ENCODE results near the gene XRRA1. TPM values are rescaled to one million over a fixed set of nuclear protein-coding genes. Genes with fewer than 3 reads are reported as not detected.

Gene XRRA1
- 19.9 TPM for total RNA-seq

DNA sequence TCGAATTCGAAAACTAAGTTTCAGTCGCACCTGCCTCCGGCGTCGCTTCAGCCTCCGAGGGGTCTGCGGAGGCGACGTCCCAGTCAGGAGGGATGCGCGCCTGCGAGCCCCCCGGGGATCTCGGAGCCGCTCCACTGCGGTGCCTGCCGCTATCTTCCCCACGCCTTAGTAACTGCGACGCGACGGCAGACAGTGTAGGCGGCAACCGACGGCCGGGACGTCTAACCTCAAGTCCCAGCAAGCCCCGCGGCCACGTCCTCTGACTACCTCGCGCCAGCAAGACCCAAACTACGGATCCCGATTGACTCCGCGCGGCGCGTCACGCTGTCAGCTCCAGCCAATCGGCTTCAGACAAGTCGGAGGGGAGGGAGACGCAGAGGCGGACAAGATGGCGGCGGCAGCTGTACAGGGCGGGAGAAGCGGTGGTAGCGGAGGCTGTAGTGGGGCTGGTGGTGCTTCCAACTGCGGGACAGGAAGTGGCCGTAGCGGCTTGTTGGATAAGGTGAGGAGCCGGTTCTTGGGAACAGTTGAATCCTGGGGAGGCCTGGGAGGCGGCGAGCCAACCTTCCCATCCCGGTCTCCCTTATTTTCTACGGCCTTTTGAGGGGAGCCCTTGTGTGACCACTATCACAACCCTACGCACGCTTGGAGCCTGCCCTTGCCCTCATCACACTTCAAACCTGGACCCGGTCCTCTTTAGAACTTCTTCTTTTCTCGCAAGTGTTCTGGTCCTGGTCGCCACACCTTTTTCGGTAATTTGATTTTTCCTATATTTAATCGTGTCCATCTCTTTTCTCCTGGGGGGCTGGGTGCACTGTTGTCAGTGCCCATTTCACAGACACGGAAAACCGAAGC lies at the start of gene XRRA1, which contains the start of gene SPCS2:
TSS of gene XRRA1 (minus strand) at position 194 of the 855 bp plus-strand sequence. CDS start 8,213 bp downstream, outside the sequence.
TSS of gene SPCS2 (plus strand) at position 369 of the 855 bp plus-strand sequence. CDS start at position 389, 20 bp downstream.

GRCh38 chr11:74988541-74989259 lies 39.8 kb upstream of the XRRA1 start, which contains the start of gene NEU3:
Gene NEU3, plus strand, starts transcription at chr11:74988933. Its CDS starts 128 bp downstream, at chr11:74989061.

Other genes with a start within 250 kb of the XRRA1 start
- not detected for gene CHRDL2, start 217.7 kb downstream of the XRRA1 start, total RNA-seq
- gene RNF169, start 200.2 kb downstream of the XRRA1 start, total RNA-seq, result 41.0 TPM
- gene SPCS2, start 175 bp upstream of the XRRA1 start, total RNA-seq, result 43.9 TPM
- gene NEU3, start 39.8 kb upstream of the XRRA1 start, total RNA-seq, result 20.1 TPM
- not detected for gene OR2AT4, start 147.8 kb upstream of the XRRA1 start, total RNA-seq
- 9.3 TPM for gene SLCO2B1, start 202.0 kb upstream of the XRRA1 start, total RNA-seq